Esophagus squamous epithelium (tissue), 4 donors: Measurements from ENCODE around the gene RRBP1.
A peak's percentile ranks its signal among the peaks of the same experiment; 100 is the strongest.

ENCODE experiments used
- CTCF ChIP-seq, 6 experiments: fragments of 450-650 bp in 4 of 6; fragments of 200-600 bp in 2 of 6; sonication (generic) in 2 of 6; IDR thresholded peaks; one replicate each; pipeline ENCODE4 v1.5.1; 2016 to 2019; ENCODE audit warnings: antibody characterized with exemption in 6 of 6, mild to moderate bottlenecking in 4 of 6, moderate library complexity in 4 of 6
- POLR2A ChIP-seq, 4 donors: fragments of 450-650 bp; IDR thresholded peaks; one replicate each; pipeline ENCODE4 v1.6.1; 2017; ENCODE audit warnings: antibody characterized with exemption in 4 of 4, mild to moderate bottlenecking in 4 of 4, moderate library complexity in 3 of 4

GRCh38 chr20:17611540-17612286, 70.3 kb downstream of the RRBP1 start:
- no peak for TF ChIP-seq POLR2A (IDR thresholded peaks at IDR 0.05)
- TF ChIP-seq CTCF (IDR thresholded peaks at IDR 0.05) = peak in 4 of 6 experiments; percentile 7 to 60 (median 52)
